ENCODE results near the gene MOK. TPM values are rescaled to one million over a fixed set of nuclear protein-coding genes. Genes with fewer than 3 reads are reported as not detected.

The MOK gene
- total and polyA plus RNA-seq, 9 donors, result 20.0 to 51.1 (median 23.8) TPM

GRCh38 chr14:102225936-102226335 is 79.0 kb downstream of the MOK start:
- no peaks in the 10 kb centered on the region for H3K9me3 ChIP-seq
- H3K4me1 ChIP-seq (ENCODE audit: insufficient read depth), result peaks cover 5% of the 10 kb centered on the region
- H3K4me3 ChIP-seq, result no peak overlapping the region
- TF ChIP-seq CTCF (IDR thresholded peaks at IDR 0.05) (no peak), POLR2A (IDR thresholded peaks at IDR 0.05) (no peak), EP300 (IDR thresholded peaks at IDR 0.05) (no peak)
- intact Hi-C loops (cut with DNase I), result no loop called here
- no peaks in the 10 kb centered on the region for H3K36me3 ChIP-seq
- H3K27me3 ChIP-seq, result no peaks in the 10 kb centered on the region
- DNase-seq, result no peak
- H3K27ac ChIP-seq, result no peak overlapping the region
- WGBS, 3 donors, result 80% methylated on average over 15 of the region's 15 CpGs

GRCh38 chr14:102225386-102225785 is 79.6 kb downstream of the MOK start:
- H3K4me3 ChIP-seq, result no peak overlapping the region
- no peak overlapping the region for H3K27ac ChIP-seq
- intact Hi-C loops (cut with DNase I), result no loop called here
- WGBS, 3 donors, result 89% methylated on average over 7 of the region's 7 CpGs
- H3K27me3 ChIP-seq, result no peaks in the 10 kb centered on the region
- TF ChIP-seq POLR2A (IDR thresholded peaks at IDR 0.05) (no peak), CTCF (IDR thresholded peaks at IDR 0.05) (no peak), EP300 (IDR thresholded peaks at IDR 0.05) (no peak)
- no peaks in the 10 kb centered on the region for H3K36me3 ChIP-seq
- no peaks in the 10 kb centered on the region for H3K9me3 ChIP-seq
- DNase-seq, result no peak
- H3K4me1 ChIP-seq (ENCODE audit: insufficient read depth), result peaks cover 5% of the 10 kb centered on the region

- no peak overlapping the region for H3K27ac ChIP-seq
- H3K36me3 ChIP-seq, result no peaks in the 10 kb centered on the region
- H3K4me3 ChIP-seq, result no peak overlapping the region
- intact Hi-C loops (cut with DNase I), result no loop called here
- peaks cover 5% of the 10 kb centered on the region for H3K4me1 ChIP-seq (ENCODE audit: insufficient read depth)
- H3K9me3 ChIP-seq, result no peaks in the 10 kb centered on the region
- no peak for TF ChIP-seq EP300 (IDR thresholded peaks at IDR 0.05)
- TF ChIP-seq CTCF (IDR thresholded peaks at IDR 0.05), result no peak
- TF ChIP-seq POLR2A (IDR thresholded peaks at IDR 0.05), result no peak
- WGBS, 3 donors, result 91 to 93% (median 93%) methylated on average over 6 of the region's 6 CpGs
- no peak for DNase-seq
- no peaks in the 10 kb centered on the region for H3K27me3 ChIP-seq
Measured at GRCh38 chr14:102223682-102224081, 81.3 kb downstream of the MOK start.

- Histone ChIP-seq H3K9me3 (no peaks in the 10 kb centered on the region), H3K36me3 (no peaks in the 10 kb centered on the region), H3K4me1 (ENCODE audit: insufficient read depth) (peaks cover 5% of the 10 kb centered on the region), H3K27me3 (no peaks in the 10 kb centered on the region), H3K4me3 (no peak overlapping the region), H3K27ac (no peak overlapping the region)
- 92 to 94% (median 94%) methylated on average over 28 of the region's 28 CpGs for WGBS, 3 donors
- TF ChIP-seq POLR2A (IDR thresholded peaks at IDR 0.05) (no peak), EP300 (IDR thresholded peaks at IDR 0.05) (no peak), CTCF (IDR thresholded peaks at IDR 0.05) (no peak)
- no peak for DNase-seq
- intact Hi-C loops (cut with DNase I), result no loop called here
Measured at GRCh38 chr14:102222751-102223150, 82.2 kb downstream of the MOK start.

Data from ovary (tissue), 9 donors.